ENCODE measurements around the gene SLC35D3. TPM values are rescaled to one million over a fixed set of nuclear protein-coding genes. Genes with fewer than 3 reads are reported as not detected.

SLC35D3 gene
- total RNA-seq, 4 donors from 2014 or later = not detected

DNA sequence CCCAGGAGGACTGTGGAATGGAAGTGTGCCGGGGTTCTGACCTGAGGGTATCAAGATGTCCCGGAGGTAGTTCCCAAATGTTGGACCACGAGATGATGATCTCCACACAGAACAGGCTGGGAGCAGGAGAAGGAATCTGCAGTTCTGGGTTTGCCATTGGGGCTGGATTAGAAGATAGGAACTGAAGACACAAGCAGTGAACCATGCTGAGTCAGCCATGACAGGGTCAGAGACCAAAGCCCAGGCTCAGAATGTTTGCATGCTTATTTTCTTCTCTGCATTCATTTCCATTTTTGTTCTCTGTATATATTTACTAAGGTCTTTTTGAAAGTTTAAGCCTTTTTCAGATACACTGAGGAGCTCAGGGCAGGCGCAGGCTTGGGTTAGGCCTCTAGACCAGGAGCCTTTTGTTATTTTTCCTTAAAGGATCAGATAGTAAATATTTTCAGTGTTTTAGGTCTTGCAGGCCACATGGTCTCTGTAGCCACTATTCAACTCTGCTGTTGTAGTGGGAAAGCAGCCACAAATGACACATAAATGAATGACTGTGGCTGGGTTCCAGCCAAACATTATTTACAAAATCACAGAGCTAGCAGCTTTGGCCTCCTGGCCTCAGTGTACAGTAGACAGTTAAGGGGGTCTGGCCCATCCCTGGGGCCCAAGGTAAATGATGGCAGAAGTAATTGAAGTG, 28.5 kb downstream of the SLC35D3 start:
- Histone ChIP-seq H3K36me3 (no peaks in the 10 kb centered on the region), H3K27me3 (peaks cover 0 to 4% (median 0%) of the 10 kb centered on the region in 4 donors), H3K9me3 (no peaks in the 10 kb centered on the region), H3K4me1 (no peaks in the 10 kb centered on the region), H3K4me3 (no peak overlapping the region), H3K27ac (no peak overlapping the region)
- DNase-seq = no peak
- TF ChIP-seq, protein P1, sequence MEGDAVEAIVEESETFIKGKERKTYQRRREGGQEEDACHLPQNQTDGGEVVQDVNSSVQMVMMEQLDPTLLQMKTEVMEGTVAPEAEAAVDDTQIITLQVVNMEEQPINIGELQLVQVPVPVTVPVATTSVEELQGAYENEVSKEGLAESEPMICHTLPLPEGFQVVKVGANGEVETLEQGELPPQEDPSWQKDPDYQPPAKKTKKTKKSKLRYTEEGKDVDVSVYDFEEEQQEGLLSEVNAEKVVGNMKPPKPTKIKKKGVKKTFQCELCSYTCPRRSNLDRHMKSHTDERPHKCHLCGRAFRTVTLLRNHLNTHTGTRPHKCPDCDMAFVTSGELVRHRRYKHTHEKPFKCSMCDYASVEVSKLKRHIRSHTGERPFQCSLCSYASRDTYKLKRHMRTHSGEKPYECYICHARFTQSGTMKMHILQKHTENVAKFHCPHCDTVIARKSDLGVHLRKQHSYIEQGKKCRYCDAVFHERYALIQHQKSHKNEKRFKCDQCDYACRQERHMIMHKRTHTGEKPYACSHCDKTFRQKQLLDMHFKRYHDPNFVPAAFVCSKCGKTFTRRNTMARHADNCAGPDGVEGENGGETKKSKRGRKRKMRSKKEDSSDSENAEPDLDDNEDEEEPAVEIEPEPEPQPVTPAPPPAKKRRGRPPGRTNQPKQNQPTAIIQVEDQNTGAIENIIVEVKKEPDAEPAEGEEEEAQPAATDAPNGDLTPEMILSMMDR (IDR thresholded peaks at IDR 0.05) = no peak
- TF ChIP-seq POLR2A (IDR thresholded peaks at IDR 0.05) = no peak
- WGBS, 2 donors = 81 to 85% methylated on average over 4 of the region's 4 CpGs
- intact Hi-C loops (cut with DNase I) = no loop called here

GRCh38 chr6:136952714-136953260, 30.7 kb downstream of the SLC35D3 start:
- TF ChIP-seq, protein P1 (IDR thresholded peaks at IDR 0.05) = no peak
- no peak for TF ChIP-seq POLR2A (IDR thresholded peaks at IDR 0.05)
- WGBS, 2 donors = 58 to 74% methylated on average over 7 of the region's 7 CpGs
- no peak overlapping the region for H3K27ac ChIP-seq
- no peaks in the 10 kb centered on the region for H3K4me1 ChIP-seq
- H3K27me3 ChIP-seq = peaks cover 0 to under 1% (median 0%) of the 10 kb centered on the region in 4 donors
- H3K36me3 ChIP-seq = no peaks in the 10 kb centered on the region
- intact Hi-C loops (cut with DNase I) = no loop called here
- H3K4me3 ChIP-seq = no peak overlapping the region
- no peaks in the 10 kb centered on the region for H3K9me3 ChIP-seq
- DNase-seq = no peak

GRCh38 chr6:136955123-136955522, 33.0 kb downstream of the SLC35D3 start:
- no peaks in the 10 kb centered on the region for H3K4me1 ChIP-seq
- H3K4me3 ChIP-seq = no peak overlapping the region
- no peaks in the 10 kb centered on the region for H3K36me3 ChIP-seq
- no peak overlapping the region for H3K27ac ChIP-seq
- DNase-seq = no peak
- no peak for TF ChIP-seq POLR2A (IDR thresholded peaks at IDR 0.05)
- TF ChIP-seq, protein P1 (IDR thresholded peaks at IDR 0.05) = no peak
- H3K27me3 ChIP-seq = peaks cover 0 to 17% (median 0%) of the 10 kb centered on the region in 4 donors
- intact Hi-C loops (cut with DNase I) = no loop called here
- 88 to 93% methylated on average over 3 of the region's 3 CpGs for WGBS, 2 donors
- no peaks in the 10 kb centered on the region for H3K9me3 ChIP-seq

DNA sequence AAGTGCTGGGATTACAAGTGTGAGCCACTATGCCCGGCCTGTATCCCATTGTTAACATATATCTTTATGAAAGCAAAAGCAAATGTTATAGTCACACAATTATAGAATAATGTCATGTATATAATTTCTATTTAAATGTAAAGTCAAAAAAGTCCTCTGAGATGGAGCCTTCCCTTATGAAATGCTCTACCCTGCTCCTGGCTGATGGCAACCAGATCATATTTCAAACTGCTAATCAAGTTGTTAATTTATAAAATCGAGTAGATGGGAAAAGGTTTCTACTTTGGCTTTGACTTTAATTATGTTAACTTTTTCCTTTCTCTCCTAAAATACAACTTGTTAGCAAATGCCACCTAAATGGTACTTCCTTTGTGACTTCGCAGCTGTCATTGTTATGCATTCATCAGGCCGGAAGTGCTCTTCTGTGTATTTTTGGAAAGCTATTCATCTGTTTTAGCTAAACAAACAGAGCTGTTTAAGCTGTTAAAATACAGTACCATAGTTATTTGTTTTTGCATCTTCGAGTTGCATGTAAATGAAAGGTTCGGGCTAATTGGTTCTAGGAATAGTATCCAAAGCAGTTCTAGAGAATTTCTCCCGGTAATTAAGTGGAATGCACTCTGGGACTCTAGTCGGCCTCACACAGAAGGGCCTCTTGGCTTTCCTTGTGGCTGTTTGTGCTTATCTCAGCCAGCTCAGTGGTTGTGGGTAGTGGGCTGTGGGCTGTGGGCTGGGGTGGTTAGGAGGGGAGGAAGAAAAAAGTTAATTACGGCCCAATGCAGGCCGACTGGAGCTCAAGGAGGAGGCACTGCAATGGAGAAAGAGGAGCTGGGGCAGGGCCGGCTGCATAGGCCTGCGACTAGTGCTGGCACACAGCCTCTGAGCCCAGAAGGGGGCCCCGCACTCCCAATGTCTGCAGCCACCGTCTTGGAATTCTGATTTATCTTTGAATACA, 34.8 kb downstream of the SLC35D3 start:
- Histone ChIP-seq H3K27me3 (peaks cover 0 to 17% (median 0%) of the 10 kb centered on the region in 4 donors), H3K9me3 (no peaks in the 10 kb centered on the region), H3K4me1 (no peaks in the 10 kb centered on the region), H3K4me3 (no peak overlapping the region), H3K36me3 (no peaks in the 10 kb centered on the region), H3K27ac (no peak overlapping the region)
- 50 to 61% methylated on average over 8 to 13 of the region's 14 CpGs for WGBS, 2 donors
- DNase-seq = no peak
- TF ChIP-seq, protein P1 (IDR thresholded peaks at IDR 0.05) = no peak
- no peak for TF ChIP-seq POLR2A (IDR thresholded peaks at IDR 0.05)
- intact Hi-C loops (cut with DNase I) = no loop called here

Data from esophagus squamous epithelium (tissue), 5 donors.